GM12801 (cell line): ENCODE measurements around the gene CDK16.

Experiments
- TF ChIP-seq, protein P1 (sequence below): IDR thresholded peaks from one replicate; pipeline ENCODE4 v1.5.1; 2011; ENCODE audit warnings: control low read depth; ENCODE audit not compliant: insufficient read length; ENCODE audit errors: extremely low read depth

The CDK16 gene

DNA sequence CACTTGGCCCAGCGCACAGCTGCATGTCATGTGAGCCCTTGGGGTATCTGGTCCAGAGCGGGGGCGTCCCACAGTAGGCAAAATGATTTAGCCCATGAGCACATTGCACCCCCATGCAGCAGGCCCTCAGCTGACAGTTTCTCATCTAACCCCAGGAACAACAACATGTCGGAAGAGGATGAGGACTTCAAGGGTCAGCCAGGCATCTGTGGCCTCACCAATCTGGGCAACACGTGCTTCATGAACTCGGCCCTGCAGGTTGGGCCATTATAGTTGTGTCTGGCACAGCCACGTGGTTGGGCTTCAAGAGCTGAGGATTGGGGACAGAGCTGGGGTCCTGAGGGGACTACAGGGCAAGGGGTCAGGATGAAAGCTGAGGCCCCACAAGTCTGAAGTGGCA is 22.1 kb downstream of the CDK16 start:
- TF ChIP-seq, protein P1, sequence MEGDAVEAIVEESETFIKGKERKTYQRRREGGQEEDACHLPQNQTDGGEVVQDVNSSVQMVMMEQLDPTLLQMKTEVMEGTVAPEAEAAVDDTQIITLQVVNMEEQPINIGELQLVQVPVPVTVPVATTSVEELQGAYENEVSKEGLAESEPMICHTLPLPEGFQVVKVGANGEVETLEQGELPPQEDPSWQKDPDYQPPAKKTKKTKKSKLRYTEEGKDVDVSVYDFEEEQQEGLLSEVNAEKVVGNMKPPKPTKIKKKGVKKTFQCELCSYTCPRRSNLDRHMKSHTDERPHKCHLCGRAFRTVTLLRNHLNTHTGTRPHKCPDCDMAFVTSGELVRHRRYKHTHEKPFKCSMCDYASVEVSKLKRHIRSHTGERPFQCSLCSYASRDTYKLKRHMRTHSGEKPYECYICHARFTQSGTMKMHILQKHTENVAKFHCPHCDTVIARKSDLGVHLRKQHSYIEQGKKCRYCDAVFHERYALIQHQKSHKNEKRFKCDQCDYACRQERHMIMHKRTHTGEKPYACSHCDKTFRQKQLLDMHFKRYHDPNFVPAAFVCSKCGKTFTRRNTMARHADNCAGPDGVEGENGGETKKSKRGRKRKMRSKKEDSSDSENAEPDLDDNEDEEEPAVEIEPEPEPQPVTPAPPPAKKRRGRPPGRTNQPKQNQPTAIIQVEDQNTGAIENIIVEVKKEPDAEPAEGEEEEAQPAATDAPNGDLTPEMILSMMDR: no peak

DNA sequence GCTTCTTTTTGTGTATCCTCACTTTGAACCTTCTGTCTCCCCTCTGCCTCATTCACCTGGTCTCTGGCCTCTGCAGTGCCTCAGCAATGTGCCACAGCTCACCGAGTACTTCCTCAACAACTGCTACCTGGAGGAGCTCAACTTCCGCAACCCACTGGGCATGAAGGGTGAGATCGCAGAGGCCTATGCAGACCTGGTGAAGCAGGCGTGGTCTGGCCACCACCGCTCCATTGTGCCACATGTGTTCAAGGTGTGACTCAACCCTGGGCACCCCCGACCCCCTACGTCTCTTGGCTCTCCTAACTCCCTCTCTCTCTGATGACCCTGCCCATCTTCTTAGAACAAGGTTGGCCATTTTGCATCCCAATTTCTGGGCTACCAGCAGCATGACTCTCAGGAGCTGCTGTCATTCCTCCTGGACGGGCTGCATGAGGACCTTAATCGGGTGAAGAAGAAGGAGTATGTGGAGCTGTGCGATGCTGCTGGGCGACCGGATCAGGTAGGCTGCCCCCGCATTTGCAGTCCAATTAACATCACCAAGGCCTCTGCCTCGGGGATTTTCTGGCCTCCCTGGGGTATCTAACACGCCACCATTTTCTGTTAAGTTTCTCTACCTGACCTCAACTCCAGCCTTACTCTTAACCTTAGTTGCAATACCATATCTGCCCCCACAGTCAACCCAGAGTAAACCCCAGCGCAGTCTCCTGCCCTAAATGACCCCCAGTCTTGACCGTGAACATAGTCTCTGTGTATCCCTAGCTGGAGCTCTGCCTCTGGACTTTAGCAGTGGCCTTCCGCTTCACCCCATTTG is 22.9 kb downstream of the CDK16 start:
- TF ChIP-seq, protein P1: no peak

- TF ChIP-seq, protein P1: no peak
Observed at GRCh38 chrX:47242321-47242720, 23.8 kb downstream of the CDK16 start.

DNA sequence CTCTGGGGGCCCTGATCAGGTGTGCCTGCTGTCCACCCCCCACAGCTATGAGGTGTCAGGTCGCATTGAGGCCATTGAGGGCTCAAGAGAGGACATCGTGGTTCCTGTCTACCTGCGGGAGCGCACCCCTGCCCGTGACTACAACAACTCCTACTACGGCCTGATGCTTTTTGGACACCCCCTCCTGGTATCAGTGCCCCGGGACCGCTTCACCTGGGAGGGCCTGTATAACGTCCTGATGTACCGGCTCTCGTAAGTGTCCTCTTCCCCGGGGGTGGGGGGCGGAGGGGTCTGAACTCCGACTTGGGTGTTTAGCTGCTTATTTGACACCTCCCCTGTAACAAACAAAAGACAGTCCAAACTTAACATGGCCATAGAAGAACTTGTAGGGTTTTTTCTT is 24.9 kb downstream of the CDK16 start:
- TF ChIP-seq, protein P1: no peak

DNA sequence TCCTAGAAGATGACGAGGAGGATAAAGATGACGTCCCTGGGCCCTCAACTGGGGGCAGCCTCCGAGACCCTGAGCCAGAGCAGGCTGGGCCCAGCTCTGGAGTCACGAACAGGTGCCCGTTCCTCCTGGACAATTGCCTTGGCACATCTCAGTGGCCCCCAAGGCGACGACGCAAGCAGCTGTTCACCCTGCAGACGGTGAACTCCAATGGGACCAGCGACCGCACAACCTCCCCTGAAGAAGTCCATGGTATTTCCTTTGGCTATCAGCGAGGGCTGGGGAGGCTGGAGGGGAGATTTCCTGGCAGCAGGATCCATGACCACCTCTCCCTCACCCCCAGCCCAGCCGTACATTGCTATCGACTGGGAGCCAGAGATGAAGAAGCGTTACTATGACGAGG is 26.2 kb downstream of the CDK16 start:
- TF ChIP-seq, protein P1: no peak

DNA sequence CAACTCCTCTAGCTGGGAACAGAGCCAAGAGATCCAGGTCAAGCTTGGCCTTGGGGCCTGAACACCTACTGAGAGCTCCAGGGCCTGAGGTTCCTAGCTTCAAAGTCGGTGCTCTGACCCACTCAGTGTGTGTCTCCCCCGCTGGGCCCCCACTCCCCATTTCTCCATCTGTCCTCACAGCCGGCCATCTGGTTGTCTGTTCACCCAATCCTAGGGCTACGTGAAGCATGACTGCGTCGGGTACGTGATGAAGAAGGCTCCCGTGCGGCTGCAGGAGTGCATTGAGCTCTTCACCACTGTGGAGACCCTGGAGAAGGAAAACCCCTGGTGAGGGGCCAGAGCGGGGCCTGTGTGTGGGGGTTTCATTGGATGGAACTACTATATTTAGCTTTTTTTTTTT is 26.7 kb downstream of the CDK16 start:
- TF ChIP-seq, protein P1: no peak

DNA sequence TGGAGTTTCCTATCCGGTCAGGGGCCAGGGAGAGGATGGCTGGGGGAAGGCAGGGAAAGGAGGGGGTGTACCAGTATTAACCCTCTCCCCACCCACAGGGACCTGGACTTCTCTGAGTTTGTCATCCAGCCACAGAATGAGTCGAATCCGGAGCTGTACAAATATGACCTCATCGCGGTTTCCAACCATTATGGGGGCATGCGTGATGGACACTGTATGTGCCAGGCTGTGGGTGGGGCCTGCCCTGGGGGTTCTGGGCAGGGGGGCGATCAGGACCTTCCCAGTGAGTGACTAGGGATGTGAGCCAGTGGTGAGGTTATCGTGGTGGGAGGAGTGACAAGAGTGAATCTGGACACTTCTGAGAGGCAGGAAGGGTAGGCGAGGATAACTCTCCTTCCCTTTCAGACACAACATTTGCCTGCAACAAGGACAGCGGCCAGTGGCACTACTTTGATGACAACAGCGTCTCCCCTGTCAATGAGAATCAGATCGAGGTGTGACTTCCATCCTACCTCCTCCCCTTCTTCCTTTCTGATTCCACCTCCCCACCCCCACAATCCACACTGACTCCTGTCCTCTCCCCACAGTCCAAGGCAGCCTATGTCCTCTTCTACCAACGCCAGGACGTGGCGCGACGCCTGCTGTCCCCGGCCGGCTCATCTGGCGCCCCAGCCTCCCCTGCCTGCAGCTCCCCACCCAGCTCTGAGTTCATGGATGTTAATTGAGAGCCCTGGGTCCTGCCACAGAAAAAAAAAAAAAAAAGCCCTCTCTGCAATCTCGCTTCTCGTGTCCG is 28.9 kb downstream of the CDK16 start:
- TF ChIP-seq, protein P1: no peak
